GM12801 (cell line): ENCODE data around the gene NOX5.

ENCODE experiments used
- CTCF ChIP-seq: IDR thresholded peaks from one replicate; pipeline ENCODE4 v1.5.1; 2011; ENCODE audit warnings: control low read depth; ENCODE audit not compliant: insufficient read length; ENCODE audit errors: extremely low read depth

Gene NOX5

GRCh38 chr15:68987120-68987519 is 27.4 kb upstream of the NOX5 start:
- TF ChIP-seq CTCF: no peak

- TF ChIP-seq CTCF: no peak
Measured at GRCh38 chr15:68987676-68988075, 26.8 kb upstream of the NOX5 start.

GRCh38 chr15:68989541-68990230 is 24.8 kb upstream of the NOX5 start:
- no peak for TF ChIP-seq CTCF

- TF ChIP-seq CTCF: no peak
Measured at GRCh38 chr15:68990231-68990991, 24.1 kb upstream of the NOX5 start.

GRCh38 chr15:68990992-68991500 is 23.4 kb upstream of the NOX5 start:
- TF ChIP-seq CTCF: no peak

- no peak for TF ChIP-seq CTCF
Measured at GRCh38 chr15:68991723-68992122, 22.8 kb upstream of the NOX5 start.

- no peak for TF ChIP-seq CTCF
Measured at GRCh38 chr15:68992696-68993095, 21.8 kb upstream of the NOX5 start.
